Caco-2 (cell line): ENCODE data around the gene YY1. TPM values are rescaled to one million over a fixed set of nuclear protein-coding genes. Genes with fewer than 3 reads are reported as not detected.
A peak's percentile ranks its signal among the peaks of the same experiment; 100 is the strongest.

Experiments used
- BruUV-seq: library from RNA; stranded (reverse); fragments of 400-500 nt; replicated peaks from 2 replicates; lab custom pipeline; 2021; lab: Mats Ljungman, UMichigan
- CTCF ChIA-PET: fragments of 300-600 bp; sonication (Branson Sonifier 250); formaldehyde crosslinking; loops from one replicate; lab custom pipeline; 2022; ENCODE audit warnings: antibody characterized with exemption; lab: Charles Lee
- POLR2A ChIA-PET: fragments of 300-600 bp; sonication (Branson Sonifier 250); formaldehyde crosslinking; loops from one replicate; lab custom pipeline; 2022; ENCODE audit warnings: antibody characterized with exemption; lab: Charles Lee
- DNase-seq, 2 experiments: peaks; one replicate each; pipeline versions ENCODE4 v3.0.0 to v3.0.0-alpha.2; 2020 to 2022
- H3K27me3 ChIP-seq: replicated peaks from 2 replicates; pipeline ENCODE4 v1.6.0; 2011; ENCODE audit warnings: low read length; ENCODE audit not compliant: control insufficient read depth, insufficient read depth
- H3K36me3 ChIP-seq: 2 replicates; pipeline ENCODE4 v1.5.1; 2011; ENCODE audit warnings: low read length; ENCODE audit not compliant: control insufficient read depth, insufficient read depth
- H3K4me1 ChIP-seq: fragments of 250-450 bp; sonication (Bioruptor Pico); 2 replicates; pipeline ENCODE4 v1.5.1; 2020; ENCODE audit warnings: mild to moderate bottlenecking
- H3K4me3 ChIP-seq: 2 replicates; pipeline ENCODE4 v1.5.1; 2011; ENCODE audit warnings: low read depth, mild to moderate bottlenecking, control low read depth, low read length
- H3K9me3 ChIP-seq: fragments of 250-450 bp; sonication (Bioruptor Pico); 2 replicates; pipeline ENCODE4 v1.5.1; 2020; ENCODE audit warnings: mild to moderate bottlenecking, moderate library complexity
- H3K27ac Mint-ChIP-seq: one replicate; pipeline ENCODE4 v1.8.0; 2022; ENCODE audit warnings: mixed read lengths; ENCODE audit not compliant: unreplicated experiment
- H3K27me3 Mint-ChIP-seq: one replicate; pipeline ENCODE4 v1.8.0; 2022; ENCODE audit warnings: mixed read lengths; ENCODE audit not compliant: insufficient read depth, unreplicated experiment
- H3K36me3 Mint-ChIP-seq: one replicate; pipeline ENCODE4 v1.8.0; 2022; ENCODE audit warnings: mild to moderate bottlenecking, mixed read lengths; ENCODE audit not compliant: insufficient read depth, unreplicated experiment
- H3K4me1 Mint-ChIP-seq: one replicate; pipeline ENCODE4 v1.8.0; 2022; ENCODE audit warnings: low read depth, mixed read lengths; ENCODE audit not compliant: unreplicated experiment
- H3K4me3 Mint-ChIP-seq: one replicate; pipeline ENCODE4 v1.8.0; 2022; ENCODE audit warnings: mild to moderate bottlenecking, moderate library complexity, mixed read lengths; ENCODE audit not compliant: unreplicated experiment
- H3K9me3 Mint-ChIP-seq: one replicate; pipeline ENCODE4 v1.8.0; 2022; ENCODE audit warnings: mixed read lengths; ENCODE audit not compliant: unreplicated experiment
- CTCF ChIP-seq, 2 experiments: fragments of 200-600 bp in 1 of 2; IDR thresholded peaks; 1 replicate in 1 of 2; 2 replicates in 1 of 2; pipeline versions ENCODE4 v1.5.1 to v1.8.0; 2011 to 2022; ENCODE audit warnings: antibody characterized with exemption in 1 of 2, control low read depth in 1 of 2, inconsistent platforms in 1 of 2, low read depth in 1 of 2, low read length in 1 of 2, mild to moderate bottlenecking in 1 of 2, moderate library complexity in 1 of 2; ENCODE audit not compliant: insufficient read depth in 1 of 2, severe bottlenecking in 1 of 2, unreplicated experiment in 1 of 2
- intact Hi-C: fragments of 100-400 bp; cut with micrococcal nuclease; formaldehyde crosslinking; loops from one replicate; pipeline ENCODE4 v1.10.0; 2022; ENCODE audit not compliant: unreplicated experiment
- total RNA-seq: library from RNA; stranded (reverse); gene quantifications from 2 replicates; pipeline ENCODE4 v1.2.3, GENCODE V29; 2022

YY1 gene
- total RNA-seq, 1 experiment from 2014 or later: 94.1 TPM

DNA sequence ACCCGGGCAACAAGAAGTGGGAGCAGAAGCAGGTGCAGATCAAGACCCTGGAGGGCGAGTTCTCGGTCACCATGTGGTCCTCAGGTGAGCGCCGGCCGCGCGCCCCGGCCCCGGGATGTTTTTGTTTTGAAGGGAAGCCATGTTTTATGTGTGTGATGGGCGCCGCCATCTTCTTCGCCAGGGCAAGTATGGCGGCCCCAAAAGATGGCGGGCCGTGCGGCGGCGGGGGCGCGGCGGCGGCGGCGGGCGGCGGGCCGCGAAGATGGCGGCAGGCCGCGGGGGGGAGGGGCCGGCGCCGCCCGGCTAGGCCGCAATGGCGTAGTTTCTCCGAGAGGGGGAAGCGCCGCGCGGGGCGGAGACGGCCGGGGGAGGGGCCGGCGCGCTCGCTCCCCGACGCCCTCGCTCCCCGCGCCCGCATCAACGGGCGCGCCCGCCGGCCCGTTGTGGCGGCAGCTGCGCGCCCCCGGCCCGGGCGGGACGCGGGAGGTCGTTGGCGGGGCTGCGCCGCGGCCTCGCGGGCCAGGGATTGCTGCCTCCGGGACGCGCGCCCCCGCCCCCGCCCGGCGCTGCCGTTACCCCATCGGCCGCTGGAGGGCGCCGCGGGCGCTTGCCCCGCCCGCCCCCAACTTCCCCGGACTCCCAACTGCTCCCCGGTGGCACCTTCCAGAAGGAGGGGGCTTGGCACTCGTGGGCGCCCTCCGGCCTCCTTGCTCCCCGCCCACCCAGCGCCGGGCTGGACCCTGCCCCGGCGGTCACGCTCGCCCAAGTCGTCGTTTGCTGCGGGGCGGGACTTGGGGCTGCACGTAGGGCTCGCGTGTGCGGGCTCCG, 1.1 kb downstream of the YY1 start:
- no TSS peak for BruUV-seq
- Histone ChIP-seq H3K27me3 (no peaks in the 10 kb centered on the region), H3K36me3 (no peaks in the 10 kb centered on the region; the same call in 1 of the 2 replicates), H3K9me3 (no peaks in the 10 kb centered on the region), H3K4me3 (peak overlapping the region; percentile 100), H3K4me1 (peaks cover 7% of the 10 kb centered on the region; the same call in 1 of the 2 replicates)
- Mint-ChIP-seq H3K9me3 (no peaks in the 10 kb centered on the region), H3K4me1 (peaks cover 9% of the 10 kb centered on the region), H3K36me3 (peaks cover 44% of the 10 kb centered on the region), H3K27ac (peak overlapping the region; percentile 91), H3K27me3 (no peaks in the 10 kb centered on the region), H3K4me3 (peak overlapping the region; percentile 84)
- intact Hi-C loops: loop anchor here (2.0 kb wide), 1 partner anchor 137 kb away; the partner anchor contains the start of gene WDR25
- peak; percentile 55 to 68 for TF ChIP-seq CTCF (IDR thresholded peaks at IDR 0.05; ENCODE audit: insufficient read depth in 1 of 2, low read depth in 1 of 2, low read length in 1 of 2, severe bottlenecking in 1 of 2, unreplicated experiment in 1 of 2)
- ChIA-PET CTCF (interaction anchor here (0.7 kb wide), 1 partner anchor 43 kb away, joined by 3 read pairs; no protein-coding TSS in a partner anchor), POLR2A (interaction anchor here (0.5 kb wide), 2 partner anchors 11 to 250 kb away, joined by 3 read pairs; no protein-coding TSS in a partner anchor)
- peak; percentile 90 to 91 for DNase-seq

GRCh38 chr14:100240668-100241032, 1.7 kb downstream of the YY1 start:
- no peak for DNase-seq
- H3K36me3 ChIP-seq: no peaks in the 10 kb centered on the region; the same call in 1 of the 2 replicates
- ChIA-PET POLR2A (interaction anchor here (0.5 kb wide), 1 partner anchor 249 kb away, joined by 3 read pairs; no protein-coding TSS in a partner anchor), CTCF (interaction anchor here (0.7 to 0.9 kb wide), 2 partner anchors 19 to 43 kb away, joined by 3 read pairs; no protein-coding TSS in a partner anchor)
- peaks cover 9% of the 10 kb centered on the region; the same call in 1 of the 2 replicates for H3K4me1 ChIP-seq
- no TSS peak for BruUV-seq
- no peaks in the 10 kb centered on the region for H3K9me3 ChIP-seq
- Mint-ChIP-seq H3K27me3 (no peaks in the 10 kb centered on the region), H3K4me1 (peaks cover 9% of the 10 kb centered on the region), H3K36me3 (peaks cover 40% of the 10 kb centered on the region), H3K27ac (peak overlapping the region; percentile 90), H3K4me3 (peak overlapping the region; percentile 84), H3K9me3 (no peaks in the 10 kb centered on the region)
- no peak for TF ChIP-seq CTCF (IDR thresholded peaks at IDR 0.05; ENCODE audit: insufficient read depth in 1 of 2, low read depth in 1 of 2, low read length in 1 of 2, severe bottlenecking in 1 of 2, unreplicated experiment in 1 of 2)
- intact Hi-C loops: loop anchor here (2.0 kb wide), 1 partner anchor 136 kb away; the partner anchor contains the start of gene WDR25
- no peaks in the 10 kb centered on the region for H3K27me3 ChIP-seq
- H3K4me3 ChIP-seq: peak overlapping the region; percentile 54

DNA sequence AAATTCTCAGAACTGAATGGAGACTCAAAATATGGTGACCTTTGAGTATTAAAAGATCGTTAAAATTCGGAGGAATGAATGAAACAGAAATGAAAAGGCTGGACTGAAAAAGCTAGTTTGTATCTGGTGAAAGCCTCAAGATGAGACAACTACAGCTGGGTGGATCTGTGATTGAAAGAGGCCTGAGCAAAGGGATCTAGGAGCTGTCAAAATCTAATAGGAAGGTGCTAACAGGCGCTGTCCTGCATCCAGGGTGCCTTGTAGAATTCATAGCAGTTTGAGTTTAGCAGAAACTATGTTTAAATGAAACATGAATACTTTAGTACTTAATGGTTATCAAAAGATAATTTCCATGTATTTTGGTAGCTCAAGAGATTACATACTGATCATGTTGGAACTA, 2.3 kb downstream of the YY1 start:
- no TSS peak for BruUV-seq
- H3K9me3 Mint-ChIP-seq: no peaks in the 10 kb centered on the region
- Histone ChIP-seq H3K36me3 (no peaks in the 10 kb centered on the region; the same call in 1 of the 2 replicates), H3K4me3 (peak overlapping the region; percentile 54), H3K4me1 (peaks cover 15% of the 10 kb centered on the region; the same call in 1 of the 2 replicates), H3K9me3 (no peaks in the 10 kb centered on the region), H3K27me3 (no peaks in the 10 kb centered on the region)
- peak overlapping the region; percentile 84 for H3K4me3 Mint-ChIP-seq
- no peak for TF ChIP-seq CTCF (IDR thresholded peaks at IDR 0.05; ENCODE audit: insufficient read depth in 1 of 2, low read depth in 1 of 2, low read length in 1 of 2, severe bottlenecking in 1 of 2, unreplicated experiment in 1 of 2)
- peaks cover 40% of the 10 kb centered on the region for H3K36me3 Mint-ChIP-seq
- ChIA-PET POLR2A (interaction anchor here (0.6 kb wide), 1 partner anchor 9 kb away, joined by 8 read pairs; no protein-coding TSS in a partner anchor), CTCF (interaction anchor here (0.7 to 1.1 kb wide), 3 partner anchors 19 to 44 kb away, joined by 3 read pairs; no protein-coding TSS in a partner anchor)
- H3K27ac Mint-ChIP-seq: peak overlapping the region; percentile 90
- no peaks in the 10 kb centered on the region for H3K27me3 Mint-ChIP-seq
- intact Hi-C loops: loop anchor here (2.0 kb wide), 1 partner anchor 136 kb away; the partner anchor contains the start of gene WDR25
- no peak for DNase-seq
- H3K4me1 Mint-ChIP-seq: peaks cover 11% of the 10 kb centered on the region
